Measurements from ENCODE around the gene PTGER4.
"Not testable (repeated sequence)": the region's sequence is repeated elsewhere in the genome, so short reads cannot be mapped to it uniquely, and the experiment has no call there.

The PTGER4 gene

DNA sequence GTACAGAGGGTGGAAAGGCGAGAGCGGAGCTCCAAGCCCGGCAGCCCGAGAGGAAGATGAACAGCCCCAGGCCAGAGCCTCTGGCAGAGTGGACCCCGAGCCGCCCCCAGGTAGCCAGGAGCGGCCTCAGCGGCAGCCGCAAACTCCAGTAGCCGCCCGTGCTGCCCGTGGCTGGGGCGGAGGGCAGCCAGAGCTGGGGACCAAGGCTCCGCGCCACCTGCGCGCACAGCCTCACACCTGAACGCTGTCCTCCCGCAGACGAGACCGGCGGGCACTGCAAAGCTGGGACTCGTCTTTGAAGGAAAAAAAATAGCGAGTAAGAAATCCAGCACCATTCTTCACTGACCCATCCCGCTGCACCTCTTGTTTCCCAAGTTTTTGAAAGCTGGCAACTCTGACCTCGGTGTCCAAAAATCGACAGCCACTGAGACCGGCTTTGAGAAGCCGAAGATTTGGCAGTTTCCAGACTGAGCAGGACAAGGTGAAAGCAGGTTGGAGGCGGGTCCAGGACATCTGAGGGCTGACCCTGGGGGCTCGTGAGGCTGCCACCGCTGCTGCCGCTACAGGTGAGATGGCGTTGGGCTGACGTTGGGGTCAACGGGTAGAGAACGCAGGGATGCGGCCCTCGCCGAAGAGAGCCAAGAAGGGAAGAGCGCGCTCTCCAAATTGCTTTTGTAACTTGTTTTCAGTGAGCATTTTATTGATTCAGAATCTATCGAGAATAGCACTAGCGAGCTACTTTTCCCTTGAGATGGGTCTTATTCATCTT is at the start of gene PTGER4:
Gene PTGER4, plus strand, starts transcription at position 3 of the 769 bp plus-strand sequence. CDS start 1,079 bp downstream, outside the sequence.
- DNase-seq, result no peak

GRCh38 chr5:40630126-40630525 is 49.6 kb upstream of the PTGER4 start:
- no peak for DNase-seq

GRCh38 chr5:40631236-40631635 is 48.5 kb upstream of the PTGER4 start:
- DNase-seq, result no peak

DNA sequence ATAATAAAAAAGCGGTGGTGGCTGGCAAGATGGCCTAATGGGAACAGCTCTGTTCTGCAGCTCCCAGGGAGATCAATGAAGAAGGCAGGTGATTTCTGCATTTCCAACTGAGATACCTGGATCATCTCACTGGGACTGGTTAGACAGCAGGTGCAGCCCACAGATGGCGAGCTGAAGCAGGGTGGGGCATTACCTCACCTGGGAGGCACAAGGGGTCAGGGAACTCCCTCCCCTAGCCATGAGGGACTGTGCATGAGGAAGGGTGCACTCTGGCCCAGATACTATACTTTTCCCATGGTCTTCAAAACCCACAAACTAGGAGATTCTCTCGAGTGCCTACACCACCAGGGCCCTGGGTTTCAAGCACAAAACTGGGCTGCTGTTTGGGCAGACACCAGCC is 45.6 kb upstream of the PTGER4 start:
- DNase-seq, result no peak

DNA sequence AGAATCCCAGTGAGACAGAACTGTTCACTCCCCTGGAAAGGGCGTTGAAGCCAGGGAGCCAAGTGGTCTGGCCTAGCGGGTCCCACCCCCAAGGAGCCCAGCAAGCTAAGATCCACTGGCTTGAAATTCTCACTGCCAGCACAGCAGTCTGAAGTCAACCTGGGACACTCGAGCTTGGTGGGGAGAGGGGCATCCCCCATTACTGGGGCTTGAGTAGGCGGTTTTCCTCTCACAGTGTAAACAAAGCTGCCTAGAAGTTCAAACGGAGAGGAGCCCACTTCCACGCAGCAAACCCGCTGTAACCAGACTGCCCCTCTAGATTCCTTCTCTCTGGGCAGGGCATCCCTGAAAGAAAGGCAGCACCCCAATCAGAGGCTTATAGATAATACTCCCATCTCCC is 45.1 kb upstream of the PTGER4 start:
- no peak for DNase-seq

- not testable (repeated sequence) for DNase-seq
Measured at GRCh38 chr5:40639531-40639930, 40.2 kb upstream of the PTGER4 start.

- DNase-seq, result no peak
Measured at GRCh38 chr5:40646266-40646665, 33.4 kb upstream of the PTGER4 start.

- DNase-seq, result no peak
Measured at GRCh38 chr5:40648150-40648549, 31.6 kb upstream of the PTGER4 start.

GRCh38 chr5:40649463-40650030 is 30.2 kb upstream of the PTGER4 start:
- no peak for DNase-seq

DNA sequence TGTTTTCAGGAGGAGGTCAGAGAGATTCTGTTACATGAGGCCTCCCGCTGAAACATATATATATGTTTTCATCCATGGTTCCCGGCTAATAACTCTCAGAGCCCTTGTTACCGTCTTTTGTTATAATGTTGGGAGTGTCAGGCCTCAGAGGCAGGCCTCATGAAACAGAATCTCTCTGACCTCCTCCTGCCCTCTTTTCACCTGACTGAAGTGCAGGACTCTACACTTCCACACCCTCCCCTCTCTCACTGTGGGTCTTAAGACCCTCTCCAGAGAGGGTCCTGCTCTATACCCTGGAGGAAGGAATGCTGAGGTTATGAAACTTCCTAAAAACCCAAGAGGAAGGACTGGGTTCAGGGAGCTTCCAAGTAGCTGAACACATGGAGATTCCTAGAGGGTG is 28.5 kb upstream of the PTGER4 start:
- DNase-seq, result no peak

- no peak for DNase-seq
Measured at GRCh38 chr5:40652441-40653220, 27.1 kb upstream of the PTGER4 start.

DNA sequence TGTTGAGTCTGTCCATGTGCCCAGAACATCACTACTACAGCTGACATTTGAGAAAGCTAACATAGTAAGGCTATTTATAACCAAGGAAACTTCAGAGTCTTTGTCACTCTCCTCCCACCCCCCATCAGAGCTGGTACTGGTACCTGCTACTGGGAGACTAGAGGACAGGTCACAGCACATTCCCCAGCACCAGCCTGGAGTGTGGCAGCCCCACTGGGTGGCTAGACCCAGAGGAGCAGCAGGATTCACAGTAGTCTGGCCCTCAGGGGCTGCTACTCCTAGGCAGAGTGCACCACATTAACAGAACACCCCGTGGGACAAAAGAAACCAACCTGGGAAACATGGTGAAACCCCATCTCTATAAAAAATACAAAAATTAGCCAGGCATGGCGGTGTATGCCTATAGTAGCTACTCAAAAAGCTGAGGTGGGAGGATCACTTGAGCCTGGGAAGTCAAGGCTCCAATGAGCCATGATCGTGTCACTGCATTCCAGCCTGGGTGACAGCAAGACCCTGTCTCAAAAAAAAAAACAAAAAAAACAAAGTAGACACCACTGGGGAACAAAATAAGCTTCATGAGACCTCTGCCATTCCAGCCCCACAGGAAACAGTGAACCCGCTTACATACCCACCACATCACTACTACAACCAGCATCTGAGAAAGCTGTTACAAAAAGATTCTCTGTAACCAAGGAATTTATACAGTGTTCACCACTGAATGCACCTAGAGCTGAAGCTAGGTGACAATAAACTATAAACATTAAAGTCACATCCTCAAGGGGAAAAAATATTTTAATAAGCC is 26.3 kb upstream of the PTGER4 start:
- no peak for DNase-seq

DNA sequence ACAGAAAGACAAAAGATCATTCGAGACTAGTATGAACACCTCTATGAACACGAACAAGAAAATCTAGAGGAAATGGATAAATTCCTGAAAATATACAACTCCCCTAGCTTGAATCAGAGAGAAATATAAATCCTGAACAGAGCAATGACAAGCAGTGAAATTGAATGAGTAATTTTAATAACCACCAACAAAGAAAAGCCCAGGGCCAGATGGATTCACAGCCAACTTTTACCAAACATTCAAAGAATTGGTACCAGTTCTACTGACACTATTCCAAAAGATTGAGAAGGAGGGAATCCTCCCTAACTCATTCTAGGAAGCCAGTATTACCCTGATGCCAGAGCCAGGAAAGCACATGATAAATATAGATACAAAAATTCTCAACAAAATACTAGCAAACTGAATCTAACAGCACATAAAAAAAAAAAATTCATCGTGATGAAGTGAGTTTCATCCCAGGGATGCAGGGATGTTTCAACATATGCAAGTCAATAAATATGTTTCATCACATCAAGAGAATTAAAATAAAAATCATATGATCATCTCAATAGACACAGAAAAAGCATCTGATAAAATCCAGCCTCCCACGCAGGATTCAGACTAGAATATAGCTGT is 25.2 kb upstream of the PTGER4 start:
- DNase-seq, result no peak

- no peak for DNase-seq
Measured at GRCh38 chr5:40655138-40655537, 24.6 kb upstream of the PTGER4 start.

DNA sequence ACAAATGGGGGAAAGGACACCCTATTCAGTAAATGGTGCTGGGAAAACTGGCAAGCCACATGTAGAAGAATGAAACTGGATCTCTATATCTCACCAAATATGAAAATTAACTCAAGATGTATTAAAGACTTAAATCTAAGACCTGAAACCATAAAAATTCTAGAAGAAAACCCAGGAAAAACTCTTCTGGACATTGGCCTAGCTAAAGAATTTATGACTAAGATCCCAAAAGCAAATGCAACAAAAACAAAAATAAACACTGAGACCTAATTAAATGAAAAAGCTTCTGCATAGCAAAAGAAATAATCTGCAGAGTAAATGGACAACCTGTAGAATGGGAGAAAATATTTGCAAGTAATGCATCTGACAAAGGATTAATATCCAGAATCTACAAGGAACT is 23.6 kb upstream of the PTGER4 start:
- not testable (repeated sequence) for DNase-seq

DNA sequence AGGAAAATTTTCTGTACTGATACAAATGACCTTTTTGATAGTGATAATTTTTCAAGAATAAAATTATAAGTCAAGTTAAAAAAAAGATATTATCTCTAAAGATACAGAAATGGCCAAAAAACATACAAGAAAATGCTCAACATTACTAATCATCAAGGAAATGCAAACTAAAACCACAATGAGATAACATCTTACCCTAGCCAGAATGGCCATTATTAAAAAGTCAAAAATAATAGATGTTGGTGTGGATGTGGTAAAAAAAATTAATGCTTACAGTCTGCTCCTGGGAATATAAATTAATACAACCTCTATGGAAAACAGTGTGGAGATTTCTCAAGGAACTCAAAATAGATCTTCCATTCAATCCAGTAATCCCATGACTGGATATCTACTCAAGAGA is 22.9 kb upstream of the PTGER4 start:
- no peak for DNase-seq

- no peak for DNase-seq
Measured at GRCh38 chr5:40660751-40661150, 19.0 kb upstream of the PTGER4 start.

DNA sequence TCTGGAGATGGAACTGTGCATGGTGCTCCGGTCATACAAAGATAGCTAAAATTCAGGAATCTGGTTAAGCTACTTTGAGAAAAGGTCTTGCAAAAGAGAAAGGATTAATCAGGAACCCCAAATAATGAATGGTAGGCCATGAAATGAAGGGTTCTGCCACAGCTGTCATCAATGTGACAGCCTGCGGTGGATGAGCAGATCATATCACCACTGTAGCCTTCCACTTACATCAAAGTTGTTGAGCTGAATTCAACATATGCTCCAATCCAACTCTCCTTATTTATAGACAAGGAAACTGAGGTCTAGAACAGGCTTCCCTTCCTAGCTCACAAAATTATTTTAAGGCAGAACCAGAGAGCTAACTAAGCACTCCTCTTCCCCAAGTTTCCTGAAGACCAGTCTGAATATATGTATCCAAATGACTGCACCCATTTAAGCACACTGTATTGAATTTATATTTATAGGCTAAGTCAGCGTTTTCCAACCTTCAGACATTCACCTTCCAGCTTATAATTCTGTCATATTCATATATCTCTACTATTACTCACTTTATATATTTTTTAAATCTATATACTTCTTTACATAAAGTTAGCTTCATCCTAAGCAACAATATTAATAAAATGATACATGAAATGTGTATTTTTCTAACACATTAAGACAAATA is 13.9 kb upstream of the PTGER4 start:
- no peak for DNase-seq

- no peak for DNase-seq
Measured at GRCh38 chr5:40666657-40667056, 13.1 kb upstream of the PTGER4 start.

DNA sequence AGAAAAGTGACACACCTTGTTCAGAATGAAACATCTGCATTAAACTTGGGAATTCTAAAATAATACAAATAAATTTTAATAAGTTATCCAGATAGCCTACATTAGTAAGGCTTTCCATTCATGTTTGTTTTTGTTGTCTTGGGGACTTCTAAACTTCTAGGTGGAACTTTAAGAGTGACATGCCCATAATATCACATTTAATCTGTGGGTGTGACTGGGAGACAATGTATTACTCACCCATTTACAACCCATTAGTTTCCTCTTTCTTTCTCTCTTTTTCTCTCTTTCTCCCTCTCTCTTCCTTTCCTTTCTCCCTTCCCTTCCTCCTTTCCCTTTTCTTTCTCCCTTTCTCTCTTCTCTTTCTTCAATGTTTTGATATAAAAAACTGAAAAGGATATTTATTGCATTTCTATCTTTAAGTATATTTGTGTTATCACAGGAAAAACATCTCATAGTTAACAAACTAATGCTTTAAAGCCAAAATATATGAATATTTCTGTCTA is 12.5 kb upstream of the PTGER4 start:
- no peak for DNase-seq

DNA sequence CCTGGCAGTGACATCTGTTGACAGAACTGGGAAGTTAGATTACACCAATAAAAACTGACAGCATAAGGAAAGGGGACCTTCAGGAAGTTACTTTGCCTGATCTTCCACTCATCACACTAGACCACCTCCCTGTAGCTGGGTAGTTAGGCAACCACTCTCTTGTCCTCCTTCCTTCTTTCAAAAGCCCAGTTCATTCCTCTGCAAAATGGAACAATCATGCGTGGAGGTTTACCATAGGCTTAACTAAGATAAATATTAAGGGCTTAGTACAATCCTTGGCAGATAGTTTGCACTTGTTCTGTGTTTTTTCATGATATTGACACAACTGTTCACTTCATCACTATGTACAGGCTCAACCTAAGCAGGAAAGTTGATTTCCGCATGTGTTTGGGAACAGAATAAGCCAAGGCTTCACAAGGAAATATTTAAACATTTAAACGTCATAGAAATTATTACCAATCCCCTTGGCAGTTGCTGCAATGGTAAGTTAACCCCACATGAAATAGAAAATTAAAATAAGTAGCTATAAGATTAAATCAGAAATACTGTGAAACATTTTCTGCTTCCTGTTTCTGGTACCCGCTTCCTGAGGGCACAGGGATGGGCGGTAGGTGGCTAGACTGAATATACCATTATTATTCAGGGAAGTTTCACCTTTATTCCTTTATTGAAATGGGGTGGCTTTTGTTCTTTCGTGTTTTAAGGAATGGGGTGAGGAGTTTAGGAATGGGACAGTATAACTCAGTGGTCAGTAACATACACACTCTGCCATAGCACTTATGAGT is 9.9 kb upstream of the PTGER4 start:
- no peak for DNase-seq
